ENCODE data around the gene EXOSC3. TPM values are rescaled to one million over a fixed set of nuclear protein-coding genes. Genes with fewer than 3 reads are reported as not detected.

Gene EXOSC3
- total and polyA plus RNA-seq, 2 of the 8 experiments (the other 6 are each of a cell fraction or from before 2014, with no cell fraction given): 46.7 to 73.4 TPM

GRCh38 chr9:37790096-37790495, 5.2 kb upstream of the EXOSC3 start (continued):
- TF ChIP-seq SIN3A (conservative IDR thresholded peaks at IDR 0.05 in 1 of 2, IDR thresholded peaks at IDR 0.05 in 1 of 2; ENCODE audit: low read depth in 1 of 2, low read length in 2 of 2): no peak
- no peak for TF ChIP-seq CHD2 (IDR thresholded peaks at IDR 0.05; ENCODE audit: low read length)
- no peak for TF ChIP-seq TAF1 (IDR thresholded peaks at IDR 0.05; ENCODE audit: low read depth, low read length)
- no peak for TF ChIP-seq ATF2 (IDR thresholded peaks at IDR 0.05; ENCODE audit: low read length)
- no peak for TF ChIP-seq CBX8 (IDR thresholded peaks at IDR 0.05; ENCODE audit: borderline replicate concordance, low read depth, low read length)
- TF ChIP-seq ASH2L (IDR thresholded peaks at IDR 0.05; ENCODE audit: low read length): no peak
- no peak for TF ChIP-seq POU5F1 (IDR thresholded peaks at IDR 0.05; ENCODE audit: low read depth, low read length)
- TF ChIP-seq EZH2 (IDR thresholded peaks at IDR 0.05; ENCODE audit: low read depth, low read length, severe bottlenecking): no peak
- no peak for TF ChIP-seq EP300 (IDR thresholded peaks at IDR 0.05; ENCODE audit: borderline replicate concordance in 1 of 2, low read depth in 2 of 2, low read length in 2 of 2)
